B cell (primary cell): ENCODE results near the gene CERS2. TPM values are rescaled to one million over a fixed set of nuclear protein-coding genes. Genes with fewer than 3 reads are reported as not detected.

Source experiments
- ATAC-seq: fragments of 200-7000 bp; cut with Tn5 transposase; one replicate; pipeline ENCODE4 v1.10.0; 2021; ENCODE audit warnings: low read depth, mild to moderate bottlenecking, moderate number of reproducible peaks, moderate library complexity
- CTCF ChIA-PET: fragments of 350-600 bp; sonication (Branson Sonifier 250); formaldehyde crosslinking; loops from one replicate; lab custom pipeline; 2021; ENCODE audit warnings: antibody characterized with exemption, inconsistent platforms; lab: Charles Lee
- POLR2A ChIA-PET: fragments of 350-600 bp; sonication (Branson Sonifier 250); formaldehyde crosslinking; loops from one replicate; lab custom pipeline; 2021; ENCODE audit warnings: antibody characterized with exemption; lab: Charles Lee
- DNase-seq: peaks from one replicate; pipeline ENCODE4 v3.0.0; 2013
- H2AFZ ChIP-seq: 2 replicates; pipeline ENCODE4 v1.6.1; 2012; ENCODE audit warnings: mild to moderate bottlenecking, low read depth, low read length; ENCODE audit not compliant: insufficient read depth, poor library complexity, severe bottlenecking
- H3K27ac ChIP-seq, 2 donors: 1 replicate in 1 of 2; 2 replicates in 1 of 2; pipeline ENCODE4 v1.5.1; 2012 to 2013; ENCODE audit warnings: low read length in 2 of 2, mild to moderate bottlenecking in 2 of 2, moderate library complexity in 1 of 2
- H3K27me3 ChIP-seq, 4 experiments: fragments of 200-600 bp in 1 of 4; sonication (generic) in 1 of 4; replicated peaks in 1 of 4; 1 replicate in 2 of 4; 2 replicates in 2 of 4; pipeline versions ENCODE4 v1.6.1 to v1.7.0; 2013 to 2016; ENCODE audit warnings: low read length in 3 of 4, mild to moderate bottlenecking in 2 of 4, mixed read lengths in 1 of 4, moderate library complexity in 1 of 4; ENCODE audit not compliant: insufficient read depth in 4 of 4, control insufficient read depth in 3 of 4; ENCODE audit errors: control extremely low read depth in 1 of 4
- H3K36me3 ChIP-seq, 2 experiments: replicated peaks in 1 of 2; 1 replicate in 1 of 2; 2 replicates in 1 of 2; pipeline versions ENCODE4 v1.6.1 to v1.7.1; 2013; ENCODE audit warnings: low read length in 1 of 2; ENCODE audit not compliant: insufficient read depth in 2 of 2, control insufficient read depth in 1 of 2; ENCODE audit errors: control extremely low read depth in 1 of 2, extremely low read depth in 1 of 2
- H3K4me1 ChIP-seq, 2 donors: fragments of 200-600 bp in 1 of 2; sonication (generic) in 1 of 2; 1 replicate in 1 of 2; 2 replicates in 1 of 2; pipeline versions ENCODE4 v1.5.1 to v1.6.1; 2013 to 2017; ENCODE audit warnings: low read length in 2 of 2; ENCODE audit not compliant: control insufficient read depth in 2 of 2, insufficient read depth in 2 of 2
- H3K4me2 ChIP-seq: replicated peaks from 2 replicates; pipeline ENCODE3; 2012; ENCODE audit warnings: mild to moderate bottlenecking, low read depth, low read length; ENCODE audit not compliant: poor library complexity, severe bottlenecking
- H3K4me3 ChIP-seq, 5 experiments: fragments of 200-600 bp in 1 of 5; sonication (generic) in 1 of 5; 1 replicate in 3 of 5; 2 replicates in 2 of 5; pipeline versions ENCODE4 v1.5.1 to v1.7.0; 2011 to 2016; ENCODE audit warnings: low read length in 4 of 5, mild to moderate bottlenecking in 4 of 5, low read depth in 2 of 5, control low read depth in 1 of 5, moderate library complexity in 1 of 5; ENCODE audit not compliant: insufficient read depth in 1 of 5; ENCODE audit errors: control extremely low read depth in 1 of 5, extremely low read depth in 1 of 5
- H3K79me2 ChIP-seq: fragments of 200-600 bp; sonication (generic); one replicate; pipeline ENCODE4 v1.6.0; 2016; ENCODE audit warnings: low read length; ENCODE audit not compliant: control insufficient read depth, insufficient read depth
- H3K9ac ChIP-seq: fragments of 200-600 bp; sonication (generic); 2 replicates; pipeline ENCODE4 v1.6.1; 2017; ENCODE audit warnings: mild to moderate bottlenecking, low read length, moderate library complexity
- H3K9me3 ChIP-seq, 3 donors: one replicate each; pipeline versions ENCODE4 v1.6.1 to v1.7.1; 2013; ENCODE audit warnings: low read length in 2 of 3; ENCODE audit not compliant: control insufficient read depth in 2 of 3, insufficient read depth in 1 of 3; ENCODE audit errors: control extremely low read depth in 1 of 3
- H4K20me1 ChIP-seq: 2 replicates; pipeline ENCODE4 v1.6.0; 2012; ENCODE audit warnings: mild to moderate bottlenecking, low read length; ENCODE audit not compliant: insufficient read depth, control insufficient read depth, poor library complexity, severe bottlenecking
- H3K27ac Mint-ChIP-seq: one replicate; pipeline ENCODE4 v1.8.0; 2021; ENCODE audit warnings: mixed read lengths
- H3K27me3 Mint-ChIP-seq: one replicate; pipeline ENCODE4 v1.8.0; 2021; ENCODE audit warnings: mixed read lengths
- H3K4me1 Mint-ChIP-seq: one replicate; pipeline ENCODE4 v1.8.0; 2021; ENCODE audit warnings: mixed read lengths
- H3K4me3 Mint-ChIP-seq: one replicate; pipeline ENCODE4 v1.8.0; 2021; ENCODE audit warnings: mixed read lengths
- H3K9me3 Mint-ChIP-seq: one replicate; pipeline ENCODE4 v1.8.0; 2022; ENCODE audit warnings: mixed read lengths; ENCODE audit not compliant: insufficient read depth
- CTCF ChIP-seq: fragments of 200-600 bp; IDR thresholded peaks from one replicate; pipeline ENCODE4 v1.8.0; 2022; ENCODE audit warnings: antibody characterized with exemption, mild to moderate bottlenecking
- EZH2 ChIP-seq: IDR thresholded peaks from 2 replicates; pipeline ENCODE4 v1.6.1; 2012; ENCODE audit warnings: borderline replicate concordance, low read depth, mild to moderate bottlenecking, moderate library complexity, low read length; ENCODE audit not compliant: insufficient read depth, poor library complexity, severe bottlenecking
- WGBS: methylation state at CpG from one replicate; pipeline ENCODE4 v1.1.5; 2013; ENCODE audit warnings: missing lambda C conversion rate; ENCODE audit not compliant: insufficient coverage; 5-methylcytosine and 5-hydroxymethylcytosine counted together
- intact Hi-C: fragments of 100-400 bp; cut with micrococcal nuclease; formaldehyde crosslinking; loops from one replicate; pipeline ENCODE4 v1.10.0; 2022
- polyA plus RNA-seq: library from polyadenylated mRNA; depleted of rRNA; stranded (reverse); fragments of >200 nt; gene quantifications from 2 replicates; pipeline ENCODE4 v1.2.3, GENCODE V29; 2012
- total RNA-seq, 2 donors: library from RNA; stranded (reverse); fragments of 120-200 nt in 1 of 2; gene quantifications; 1 replicate in 1 of 2; 2 replicates in 1 of 2; pipeline versions ENCODE4 v1.2.3 to v1.2.4, GENCODE V29; 2013 to 2022

CERS2 gene
- total and polyA plus RNA-seq, 2 donors (not counting 1 experiment from before 2014, with no cell fraction given) = 68.4 to 130 TPM

- ATAC-seq (peak; percentile 44), DNase-seq (peak; percentile 68)
- ChIA-PET POLR2A (interaction anchor here (0.6 to 1.3 kb wide), 12 partner anchors 10 to 822 kb away, joined by 3 to 6 read pairs (median 4); partner anchors contain the start of genes ARNT, MINDY1, RPRD2 and VPS72), CTCF (interaction anchor here (0.9 to 1.5 kb wide), 5 partner anchors 22 to 157 kb away, joined by 3 to 8 read pairs (median 4); no protein-coding TSS in a partner anchor)
- peaks cover 55% of the 10 kb centered on the region for H3K4me1 Mint-ChIP-seq
- Histone ChIP-seq H4K20me1 (peaks cover 41% of the 10 kb centered on the region), H3K4me1 (peaks cover 44 to 58% of the 10 kb centered on the region in 2 donors), H2AFZ (peak overlapping the region; percentile 88), H3K9ac (peak overlapping the region; percentile 89), H3K4me2 (peak overlapping the region; percentile 96), H3K36me3 (no peaks in the 10 kb centered on the region), H3K4me3 (peak overlapping the region; percentile 58 to 87 (median 82)), H3K79me2 (peaks cover 52% of the 10 kb centered on the region), H3K27ac (peak overlapping the region; percentile 65 to 82), H3K9me3 (no peaks in the 10 kb centered on the region), H3K27me3 (no peaks in the 10 kb centered on the region)
- WGBS = under 1% methylated on average over 67 of the region's 67 CpGs
- H3K4me3 Mint-ChIP-seq = peak overlapping the region; percentile 88
- peak overlapping the region; percentile 88 for H3K27ac Mint-ChIP-seq
- H3K9me3 Mint-ChIP-seq = no peaks in the 10 kb centered on the region
- no peaks in the 10 kb centered on the region for H3K27me3 Mint-ChIP-seq
- intact Hi-C loops = no loop called here
- no peak for TF ChIP-seq EZH2
- TF ChIP-seq CTCF = no peak
Observed at GRCh38 chr1:150973836-150974579, 627 bp downstream of the CERS2 start.
